VCaP (cell line): ENCODE data around the gene PPP1R1B.
A peak's percentile ranks its signal among the peaks of the same experiment; 100 is the strongest.

Source experiments
- H3K27ac ChIP-seq: fragments of 450-650 bp; 2 replicates; pipeline ENCODE4 v1.5.1; 2017
- CTCF ChIP-seq: fragments of 450-650 bp; conservative IDR thresholded peaks from 2 replicates; pipeline ENCODE4 v1.5.1; 2017; ENCODE audit warnings: mild to moderate bottlenecking, moderate library complexity

PPP1R1B gene

GRCh38 chr17:39671651-39672521, 45.1 kb downstream of the PPP1R1B start:
- TF ChIP-seq CTCF, result peak; percentile 73

GRCh38 chr17:39672522-39673334, 46.0 kb downstream of the PPP1R1B start:
- peak; percentile 41 for TF ChIP-seq CTCF

More at GRCh38 chr17:39671651-39672521, 45.1 kb downstream of the PPP1R1B start:
- H3K27ac ChIP-seq, result no peak overlapping the region

GRCh38 chr17:39673335-39674081, 46.8 kb downstream of the PPP1R1B start:
- TF ChIP-seq CTCF, result no peak
- no peak overlapping the region for H3K27ac ChIP-seq

More at GRCh38 chr17:39672522-39673334, 46.0 kb downstream of the PPP1R1B start:
- H3K27ac ChIP-seq, result no peak overlapping the region

GRCh38 chr17:39674179-39674578, 47.4 kb downstream of the PPP1R1B start:
- TF ChIP-seq CTCF, result no peak
- peak overlapping the region; percentile 54; the same call in 1 of the 2 replicates for H3K27ac ChIP-seq

GRCh38 chr17:39674702-39675389, 48.1 kb downstream of the PPP1R1B start:
- no peak for TF ChIP-seq CTCF
- peak overlapping the region; percentile 54 for H3K27ac ChIP-seq

GRCh38 chr17:39675390-39676082, 48.8 kb downstream of the PPP1R1B start:
- peak overlapping the region; percentile 54 for H3K27ac ChIP-seq
- no peak for TF ChIP-seq CTCF
